K562 (cell line): ENCODE measurements around the gene DBT. TPM values are rescaled to one million over a fixed set of nuclear protein-coding genes. Genes with fewer than 3 reads are reported as not detected.
A peak's percentile ranks its signal among the peaks of the same experiment; 100 is the strongest.
"Not testable (repeated sequence)": the region's sequence is repeated elsewhere in the genome, so short reads cannot be mapped to it uniquely, and the experiment has no call there.

Source experiments
- ATAC-seq: fragments of 200-7000 bp; cut with Tn5 transposase; 3 replicates; pipeline ENCODE4 v1.9.1; 2020; ENCODE audit warnings: moderate library complexity
- BruUV-seq: library from RNA; stranded (reverse); fragments of 400-500 nt; replicated peaks from 2 replicates; lab custom pipeline; 2021; lab: Mats Ljungman, UMichigan
- CTCF ChIA-PET: fragments of 300-600 bp; formaldehyde crosslinking; extraction: SDS; loops from one replicate; lab custom pipeline; 2021; ENCODE audit warnings: low intra/inter-chr PET ratio; lab: Yijun Ruan, JAX
- POLR2A ChIA-PET: fragments of 300-600, 350-650 bp; sonication (Branson Sonifier 250); formaldehyde crosslinking; extraction: SDS; loops from one replicate; lab custom pipeline; 2021; ENCODE audit warnings: antibody characterized with exemption, inconsistent platforms; lab: Yijun Ruan, JAX
- DNase-seq, 4 experiments: peaks; one replicate each; pipeline versions ENCODE4 v3.0.0 to v3.0.0-alpha.2; 2011 to 2018; ENCODE audit warnings: low spot score in 3 of 4, mixed read lengths in 3 of 4; ENCODE audit errors: extremely low read depth in 1 of 4
- FAIRE-seq: peaks from 2 replicates; lab custom pipeline; 2011; peaks lifted over from hg19 to GRCh38; lab: Jason Lieb, UNC
- H2AFZ ChIP-seq: 2 replicates; pipeline ENCODE4 v1.6.0; 2011; ENCODE audit warnings: low read depth, low read length, control low read depth, inconsistent platforms
- H3K27ac ChIP-seq: fragments of 200-600 bp; 3 replicates; pipeline ENCODE4 v1.8.0; 2011; ENCODE audit warnings: low read depth, mild to moderate bottlenecking, control low read depth, inconsistent platforms, low read length, moderate library complexity, mixed read lengths; ENCODE audit errors: extremely low read depth
- H3K27me3 ChIP-seq, 2 experiments: fragments of 300-600 bp in 1 of 2; 2 replicates in 1 of 2; 3 replicates in 1 of 2; pipeline versions ENCODE4 v1.6.0 to v1.8.0; 2011; ENCODE audit warnings: inconsistent platforms in 2 of 2, low read length in 2 of 2, mild to moderate bottlenecking in 1 of 2, mixed read lengths in 1 of 2, moderate library complexity in 1 of 2; ENCODE audit not compliant: control insufficient read depth in 2 of 2, insufficient read depth in 2 of 2
- H3K36me3 ChIP-seq: fragments of 300-600 bp; 3 replicates; pipeline ENCODE4 v1.8.0; 2011; ENCODE audit warnings: mild to moderate bottlenecking, low read length, inconsistent platforms; ENCODE audit not compliant: control insufficient read depth, insufficient read depth
- H3K4me1 ChIP-seq, 2 experiments: fragments of 200-600 bp in 1 of 2; replicated peaks in 1 of 2; 2 replicates in 1 of 2; 3 replicates in 1 of 2; pipeline versions ENCODE4 v1.5.1 to v1.8.0; 2011; ENCODE audit warnings: inconsistent platforms in 2 of 2, low read length in 2 of 2, mild to moderate bottlenecking in 1 of 2, mixed read lengths in 1 of 2, moderate library complexity in 1 of 2; ENCODE audit not compliant: control insufficient read depth in 2 of 2, insufficient read depth in 2 of 2
- H3K4me2 ChIP-seq: 2 replicates; pipeline ENCODE4 v1.6.1; 2011; ENCODE audit warnings: low read length, control low read depth, inconsistent platforms, mixed read lengths; ENCODE audit not compliant: insufficient read depth
- H3K4me3 ChIP-seq: fragments of 200-600 bp; sonication (generic), shearing (Covaris generic); 2 replicates; pipeline ENCODE4 v1.5.1; 2016; ENCODE audit warnings: control low read depth, inconsistent platforms
- H3K79me2 ChIP-seq: fragments of 200-600 bp; 3 replicates; pipeline ENCODE4 v1.8.0; 2011; ENCODE audit warnings: low read length, inconsistent platforms; ENCODE audit not compliant: control insufficient read depth, insufficient read depth
- H3K9ac ChIP-seq, 2 experiments: 2 replicates each; pipeline versions ENCODE4 v1.6.0 to v1.6.1; 2011; ENCODE audit warnings: low read depth in 2 of 2, low read length in 2 of 2, control low read depth in 1 of 2, inconsistent platforms in 1 of 2, mild to moderate bottlenecking in 1 of 2, mixed read lengths in 1 of 2; ENCODE audit not compliant: insufficient read depth in 1 of 2
- H3K9me1 ChIP-seq: one replicate; pipeline ENCODE4 v1.6.0; 2011; ENCODE audit warnings: inconsistent platforms, mild to moderate bottlenecking, low read length, moderate library complexity; ENCODE audit not compliant: control insufficient read depth, insufficient read depth
- H3K9me3 ChIP-seq: replicated peaks from 2 replicates; pipeline ENCODE4 v1.5.1; 2011; ENCODE audit warnings: low read depth, low read length, inconsistent platforms; ENCODE audit not compliant: control insufficient read depth, insufficient read depth
- H4K20me1 ChIP-seq: replicated peaks from 2 replicates; pipeline ENCODE4 v1.6.1; 2011; ENCODE audit warnings: low read length, inconsistent platforms, mixed read lengths; ENCODE audit not compliant: control insufficient read depth, insufficient read depth
- C11orf30 ChIP-seq: fragments of 450-650 bp; IDR thresholded peaks from 2 replicates; pipeline ENCODE4 v1.6.1; 2016; ENCODE audit warnings: low read depth, mild to moderate bottlenecking
- MAFF ChIP-seq: IDR thresholded peaks from 2 replicates; pipeline ENCODE4 v1.6.1; 2012; ENCODE audit warnings: low read length, improper control_type of control experiment
- MAFG ChIP-seq: fragments of 450-650 bp; conservative IDR thresholded peaks from 2 replicates; pipeline ENCODE4 v1.6.1; 2016; ENCODE audit warnings: missing genetic modification characterization, missing compliant biosample characterization
- MAFK ChIP-seq: IDR thresholded peaks from 2 replicates; pipeline ENCODE4 v1.6.1; 2011; ENCODE audit warnings: low read length, improper control_type of control experiment
- MAX ChIP-seq: sonication (generic); formaldehyde crosslinking; IDR thresholded peaks from 2 replicates; pipeline ENCODE4 v1.9.0; 2022; ENCODE audit warnings: mild to moderate bottlenecking, missing genetic modification reagents
- PTTG1 ChIP-seq: fragments of 450-650 bp; IDR thresholded peaks from 2 replicates; pipeline ENCODE4 v1.6.1; 2016; ENCODE audit warnings: low read depth, mild to moderate bottlenecking, missing genetic modification characterization, missing compliant biosample characterization
- TRIM24 ChIP-seq, 2 experiments: fragments of 450-650 bp; IDR thresholded peaks; 2 replicates each; pipeline ENCODE4 v1.6.1; 2016
- YBX1 ChIP-seq: fragments of 450-650 bp; IDR thresholded peaks from 2 replicates; pipeline ENCODE4 v1.7.1; 2016; ENCODE audit warnings: mild to moderate bottlenecking
- ZNF316 ChIP-seq: fragments of 450-650 bp; IDR thresholded peaks from 2 replicates; pipeline ENCODE4 v1.6.1; 2016
- WGBS: fragments of 100-300 bp; shearing (Covaris generic); methylation state at CpG from one replicate; pipeline ENCODE4 v1.1.6; 2016; ENCODE audit warnings: low coverage, mixed read lengths; ENCODE audit not compliant: insufficient coverage; ENCODE audit errors: missing lambda C conversion rate; 5-methylcytosine and 5-hydroxymethylcytosine counted together
- in situ Hi-C: fragments of 300-500 bp; cut with MboI; formaldehyde crosslinking; loops from 4 replicates; pipeline ENCODE4 v1.15.0; 2018; ENCODE audit warnings: inconsistent platforms, mixed read lengths
- intact Hi-C: fragments of 100-400 bp; cut with micrococcal nuclease; formaldehyde crosslinking; loops from 2 replicates; pipeline ENCODE4 v1.14.2; 2022
- polyA plus RNA-seq, 8 experiments: library from polyadenylated mRNA; depleted of rRNA in 4 of 8; stranded (reverse) in 5 of 8; unstranded in 3 of 8; fragments of >200 nt; fragmentation: Nextera tagmentation in 2 of 8; fragmentation: Illumina TruSeq in 1 of 8; extraction: Ambion mirVana in 2 of 8; extraction: Trizol in 1 of 8; gene quantifications; 2 replicates each; pipeline versions ENCODE4 v1.2.1 to v1.2.3, GENCODE V29; 2011 to 2014; ENCODE audit warnings: inconsistent platforms in 1 of 8, missing spikeins in 1 of 8
- total RNA-seq, 7 experiments: library from RNA; depleted of rRNA in 6 of 7; stranded (reverse); fragments of >200 nt in 6 of 7; fragmentation: Illumina TruSeq in 2 of 7; extraction: Trizol in 2 of 7; gene quantifications; 2 replicates each; pipeline versions ENCODE4 v1.2.1 to v1.2.3, GENCODE V29; 2011 to 2021; ENCODE audit warnings: low replicate concordance in 1 of 7
- TF ChIP-seq, protein P1 (sequence below): sonication (generic); formaldehyde crosslinking; IDR thresholded peaks from 2 replicates; pipeline ENCODE4 v1.8.1; 2023; ENCODE audit warnings: mild to moderate bottlenecking, missing genetic modification reagents

DBT gene
- total and polyA plus RNA-seq, 9 of the 15 experiments (the other 6 are each of a cell fraction or from before 2014, with no cell fraction given), result 2.7 to 13.5 (median 7.3) TPM

GRCh38 chr1:100264081-100264480, 14.4 kb upstream of the DBT start:
- Histone ChIP-seq H3K9me3 (peaks cover 11% of the 10 kb centered on the region), H3K36me3 (peaks cover 30% of the 10 kb centered on the region), H3K79me2 (peaks cover 40% of the 10 kb centered on the region)
- H3K9ac ChIP-seq, in situ Hi-C loops, H4K20me1 ChIP-seq, H2AFZ ChIP-seq, ATAC-seq, CTCF ChIA-PET, H3K27ac ChIP-seq, H3K4me3 ChIP-seq, H3K4me1 ChIP-seq, H3K27me3 ChIP-seq, H3K4me2 ChIP-seq, DNase-seq, FAIRE-seq, H3K9me1 ChIP-seq, BruUV-seq: not testable (repeated sequence)
- intact Hi-C loops, result loop anchor here (2.0 to 10.0 kb wide), 2 partner anchors 13 to 219 kb away; no protein-coding TSS in a partner anchor
- POLR2A ChIA-PET, result interaction anchor here (3.1 kb wide), 1 partner anchor 14 kb away, joined by 17 read pairs; the partner anchor contains the start of gene DBT
- TF ChIP-seq, protein P1, sequence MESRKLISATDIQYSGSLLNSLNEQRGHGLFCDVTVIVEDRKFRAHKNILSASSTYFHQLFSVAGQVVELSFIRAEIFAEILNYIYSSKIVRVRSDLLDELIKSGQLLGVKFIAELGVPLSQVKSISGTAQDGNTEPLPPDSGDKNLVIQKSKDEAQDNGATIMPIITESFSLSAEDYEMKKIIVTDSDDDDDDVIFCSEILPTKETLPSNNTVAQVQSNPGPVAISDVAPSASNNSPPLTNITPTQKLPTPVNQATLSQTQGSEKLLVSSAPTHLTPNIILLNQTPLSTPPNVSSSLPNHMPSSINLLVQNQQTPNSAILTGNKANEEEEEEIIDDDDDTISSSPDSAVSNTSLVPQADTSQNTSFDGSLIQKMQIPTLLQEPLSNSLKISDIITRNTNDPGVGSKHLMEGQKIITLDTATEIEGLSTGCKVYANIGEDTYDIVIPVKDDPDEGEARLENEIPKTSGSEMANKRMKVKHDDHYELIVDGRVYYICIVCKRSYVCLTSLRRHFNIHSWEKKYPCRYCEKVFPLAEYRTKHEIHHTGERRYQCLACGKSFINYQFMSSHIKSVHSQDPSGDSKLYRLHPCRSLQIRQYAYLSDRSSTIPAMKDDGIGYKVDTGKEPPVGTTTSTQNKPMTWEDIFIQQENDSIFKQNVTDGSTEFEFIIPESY (CRISPR knock-in tag), result peak; percentile 91
- peak in 1 of 2 experiments; percentile 36; a peak in 1 of 4 replicates for TF ChIP-seq TRIM24 (IDR thresholded peaks at IDR 0.05)
- WGBS, result 86% methylated on average over 5 of the region's 5 CpGs

DNA sequence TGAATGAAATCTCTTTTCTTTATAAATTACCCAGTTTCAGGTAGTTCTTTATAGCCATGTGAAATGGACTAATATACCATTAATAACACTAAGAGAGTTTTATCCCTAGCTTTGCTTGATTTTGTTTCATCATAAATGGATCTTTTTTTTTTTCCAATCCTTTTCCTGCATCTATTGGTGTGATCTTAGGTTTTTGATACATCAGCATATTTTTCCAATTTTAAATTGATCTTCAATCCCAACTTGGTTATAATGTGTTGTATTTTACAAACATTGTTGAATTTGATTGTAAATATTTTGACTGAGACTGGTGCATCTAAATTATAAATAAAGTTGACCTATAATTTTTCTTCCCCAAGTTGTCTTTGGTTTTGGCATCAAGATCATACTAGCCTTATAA, 12.1 kb upstream of the DBT start:
- Histone ChIP-seq H3K9ac (no peak overlapping the region), H3K27ac (no peak overlapping the region), H3K4me1 (peaks cover 0 to 6% of the 10 kb centered on the region in 2 experiments; a peak in 2 of 5 replicates), H3K9me3 (peaks cover 11% of the 10 kb centered on the region), H3K27me3 (no peaks in the 10 kb centered on the region; a peak in 1 of 5 replicates), H3K4me2 (no peak overlapping the region), H2AFZ (no peak overlapping the region), H4K20me1 (no peaks in the 10 kb centered on the region), H3K9me1 (no peaks in the 10 kb centered on the region), H3K36me3 (peaks cover 8% of the 10 kb centered on the region; the same call in 2 of the 3 replicates), H3K79me2 (peaks cover 20% of the 10 kb centered on the region), H3K4me3 (no peak overlapping the region)
- CTCF ChIA-PET, result no interaction called here
- no peak for FAIRE-seq
- no peak for ATAC-seq
- no peak for DNase-seq
- in situ Hi-C loops, result no loop called here
- intact Hi-C loops, result loop anchor here (10.0 kb wide), 1 partner anchor 217 kb away; no protein-coding TSS in a partner anchor
- TF ChIP-seq C11orf30 (peak; percentile 87), MAFK (peak; percentile 74), YBX1 (no peak), MAFG (tag) (peak; percentile 79), ZNF316 (peak; percentile 97), MAFF (peak; percentile 79), MAX (no peak), PTTG1 (no peak)
- BruUV-seq, result no TSS peak
- POLR2A ChIA-PET, result interaction anchor here (0.6 kb wide), 1 partner anchor 8 kb away, joined by 4 read pairs; no protein-coding TSS in a partner anchor
